CD1c-positive myeloid dendritic cell (primary cell): ENCODE measurements around the gene RFTN1.
"Not testable (repeated sequence)": the region's sequence is repeated elsewhere in the genome, so short reads cannot be mapped to it uniquely, and the experiment has no call there.

Source experiments
- DNase-seq: peaks from one replicate; pipeline ENCODE4 v3.0.0-alpha.2; 2016; ENCODE audit errors: extremely low spot score

Gene RFTN1

GRCh38 chr3:16329036-16329825, 184.3 kb downstream of the RFTN1 start:
- DNase-seq = no peak

GRCh38 chr3:16328124-16328523, 185.4 kb downstream of the RFTN1 start:
- no peak for DNase-seq

- no peak for DNase-seq
Observed at GRCh38 chr3:16326724-16327349, 186.7 kb downstream of the RFTN1 start.

GRCh38 chr3:16325850-16326249, 187.6 kb downstream of the RFTN1 start:
- no peak for DNase-seq

- no peak for DNase-seq
Observed at GRCh38 chr3:16323737-16324136, 189.8 kb downstream of the RFTN1 start.

GRCh38 chr3:16322189-16322588, 191.3 kb downstream of the RFTN1 start:
- no peak for DNase-seq

GRCh38 chr3:16320711-16321110, 192.8 kb downstream of the RFTN1 start:
- DNase-seq = peak; percentile 36

- DNase-seq = no peak
Observed at GRCh38 chr3:16319723-16320122, 193.8 kb downstream of the RFTN1 start.

GRCh38 chr3:16319307-16319706, 194.2 kb downstream of the RFTN1 start:
- DNase-seq = peak; percentile 50

GRCh38 chr3:16318176-16318575, 195.3 kb downstream of the RFTN1 start:
- peak; percentile 64 for DNase-seq

- no peak for DNase-seq
Observed at GRCh38 chr3:16317561-16317945, 195.9 kb downstream of the RFTN1 start.

GRCh38 chr3:16316847-16317560, 196.5 kb downstream of the RFTN1 start:
- no peak for DNase-seq

- no peak for DNase-seq
Observed at GRCh38 chr3:16316396-16316795, 197.1 kb downstream of the RFTN1 start.

- DNase-seq = no peak
Observed at GRCh38 chr3:16315623-16316022, 197.9 kb downstream of the RFTN1 start.

GRCh38 chr3:16313886-16314645, 199.4 kb downstream of the RFTN1 start:
- DNase-seq = no peak

GRCh38 chr3:16311960-16312451, 201.5 kb downstream of the RFTN1 start:
- peak; percentile 24 for DNase-seq

GRCh38 chr3:16310486-16310885, 203.0 kb downstream of the RFTN1 start:
- not testable (repeated sequence) for DNase-seq

- peak; percentile 50 for DNase-seq
Observed at GRCh38 chr3:16309558-16309957, 203.9 kb downstream of the RFTN1 start.

- no peak for DNase-seq
Observed at GRCh38 chr3:16308727-16309126, 204.8 kb downstream of the RFTN1 start.

- peak; percentile 11 for DNase-seq
Observed at GRCh38 chr3:16307832-16308531, 205.5 kb downstream of the RFTN1 start.

- no peak for DNase-seq
Observed at GRCh38 chr3:16305111-16305541, 208.4 kb downstream of the RFTN1 start.
